Ishikawa (cell line): ENCODE results near the gene MR1.

Experiments used
- EGR1 ChIP-seq: IDR thresholded peaks from 2 replicates; pipeline ENCODE4 v1.6.1; 2012
- RAD21 ChIP-seq: IDR thresholded peaks from 2 replicates; pipeline ENCODE4 v1.6.1; 2012; ENCODE audit warnings: low read depth
- TF ChIP-seq, protein P1 (sequence below): IDR thresholded peaks from 2 replicates; pipeline ENCODE4 v1.6.1; 2012

GRCh38 chr1:181089017-181089675, 55.4 kb downstream of the MR1 start:
- TF ChIP-seq, protein P1, sequence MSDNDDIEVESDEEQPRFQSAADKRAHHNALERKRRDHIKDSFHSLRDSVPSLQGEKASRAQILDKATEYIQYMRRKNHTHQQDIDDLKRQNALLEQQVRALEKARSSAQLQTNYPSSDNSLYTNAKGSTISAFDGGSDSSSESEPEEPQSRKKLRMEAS = no peak
- TF ChIP-seq RAD21 (no peak), EGR1 (no peak)
